Sigmoid colon (tissue), 7 donors: ENCODE data around the gene KIF4A. TPM values are rescaled to one million over a fixed set of nuclear protein-coding genes. Genes with fewer than 3 reads are reported as not detected.
"Not testable (repeated sequence)": the region's sequence is repeated elsewhere in the genome, so short reads cannot be mapped to it uniquely, and the experiment has no call there.

Source experiments
- DNase-seq: peaks from one replicate; pipeline ENCODE4 v3.0.0-alpha.2; 2019
- H3K27ac ChIP-seq, 4 donors: fragments of 200-600 bp; sonication (generic); one replicate each; pipeline ENCODE4 v1.5.1; 2016 to 2019; ENCODE audit warnings: mild to moderate bottlenecking in 1 of 4
- H3K27me3 ChIP-seq, 3 donors: fragments of 200-600 bp; sonication (generic); one replicate each; pipeline ENCODE4 v1.5.1; 2019; ENCODE audit warnings: mild to moderate bottlenecking in 1 of 3
- H3K36me3 ChIP-seq, 4 donors: fragments of 200-600 bp; sonication (generic); one replicate each; pipeline ENCODE4 v1.5.1; 2016 to 2019
- H3K4me1 ChIP-seq, 4 donors: fragments of 200-600 bp; sonication (generic); one replicate each; pipeline ENCODE4 v1.5.1; 2017 to 2019
- H3K4me3 ChIP-seq, 4 donors: fragments of 200-600 bp; sonication (generic); one replicate each; pipeline ENCODE4 v1.5.1; 2017 to 2019; ENCODE audit warnings: mild to moderate bottlenecking in 2 of 4, moderate library complexity in 1 of 4
- H3K9me3 ChIP-seq, 4 donors: fragments of 200-600 bp in 3 of 4; sonication (generic) in 3 of 4; one replicate each; pipeline versions ENCODE4 v1.5.1 to v1.6.1; 2013 to 2019
- CTCF ChIP-seq, 4 experiments: fragments of 450-650 bp in 3 of 4; fragments of 200-600 bp in 1 of 4; IDR thresholded peaks; one replicate each; pipeline ENCODE4 v1.5.1; 2016 to 2019; ENCODE audit warnings: antibody characterized with exemption in 4 of 4, mild to moderate bottlenecking in 3 of 4, moderate library complexity in 2 of 4
- EP300 ChIP-seq, 4 donors: sonication (generic); formaldehyde crosslinking; IDR thresholded peaks; one replicate each; pipeline ENCODE4 v1.6.1; 2017; ENCODE audit warnings: antibody characterized with exemption in 4 of 4
- POLR2A ChIP-seq, 2 donors: fragments of 450-650 bp; IDR thresholded peaks; one replicate each; pipeline ENCODE4 v1.6.1; 2016; ENCODE audit warnings: antibody characterized with exemption in 2 of 2, mild to moderate bottlenecking in 2 of 2, moderate library complexity in 2 of 2
- POLR2AphosphoS5 ChIP-seq, 4 donors: sonication (generic); formaldehyde crosslinking; IDR thresholded peaks; one replicate each; pipeline ENCODE4 v1.6.1; 2017; ENCODE audit warnings: antibody characterized with exemption in 4 of 4
- WGBS, 2 donors: extraction: QIAGEN DNeasy Blood & Tissue Kit; methylation state at CpG; one replicate each; pipeline ENCODE4 v1.1.7; 2013; 5-methylcytosine and 5-hydroxymethylcytosine counted together
- intact Hi-C: fragments of 100-400 bp; cut with DNase I; formaldehyde crosslinking; loops from one replicate; pipeline ENCODE4 v1.15.1; 2023
- polyA plus RNA-seq, 3 donors: library from polyadenylated mRNA; stranded (reverse); fragments of 200-250 nt; gene quantifications; one replicate each; pipeline ENCODE4 v1.2.3, GENCODE V29; 2013
- total RNA-seq, 4 donors: library from RNA; depleted of rRNA; stranded (reverse); fragments of >200 nt; gene quantifications; one replicate each; pipeline ENCODE4 v1.1.0, GENCODE V29; 2016
- donor health status: healthy with polysubstance abuse.
- donor health status: Bipolar disorder and iron deficiency.
- donor health status: healthy.

The KIF4A gene
- total and polyA plus RNA-seq, 7 donors, result 0.16 to 5.5 (median 0.55) TPM

GRCh38 chrX:70398899-70399298 is 109.0 kb downstream of the KIF4A start:
- H3K27ac ChIP-seq, result no peak overlapping the region
- no peaks in the 10 kb centered on the region for H3K4me1 ChIP-seq
- H3K9me3 ChIP-seq, result no peaks in the 10 kb centered on the region
- no peaks in the 10 kb centered on the region for H3K27me3 ChIP-seq
- 57 to 79% methylated on average over 4 of the region's 4 CpGs for WGBS, 2 donors
- TF ChIP-seq POLR2A (IDR thresholded peaks at IDR 0.05) (no peak), CTCF (IDR thresholded peaks at IDR 0.05) (no peak), POLR2AphosphoS5 (IDR thresholded peaks at IDR 0.05) (no peak), EP300 (IDR thresholded peaks at IDR 0.05) (no peak)
- DNase-seq, result no peak
- H3K4me3 ChIP-seq, result no peak overlapping the region
- intact Hi-C loops, result no loop called here
- H3K36me3 ChIP-seq, result no peaks in the 10 kb centered on the region

GRCh38 chrX:70400181-70400580 is 110.3 kb downstream of the KIF4A start:
- H3K4me3 ChIP-seq, H3K36me3 ChIP-seq, H3K27ac ChIP-seq, H3K9me3 ChIP-seq, DNase-seq, H3K4me1 ChIP-seq, H3K27me3 ChIP-seq, intact Hi-C loops: not testable (repeated sequence)
- WGBS, 2 donors, result 97 to 100% methylated on average over 1 of the region's 3 CpGs

DNA sequence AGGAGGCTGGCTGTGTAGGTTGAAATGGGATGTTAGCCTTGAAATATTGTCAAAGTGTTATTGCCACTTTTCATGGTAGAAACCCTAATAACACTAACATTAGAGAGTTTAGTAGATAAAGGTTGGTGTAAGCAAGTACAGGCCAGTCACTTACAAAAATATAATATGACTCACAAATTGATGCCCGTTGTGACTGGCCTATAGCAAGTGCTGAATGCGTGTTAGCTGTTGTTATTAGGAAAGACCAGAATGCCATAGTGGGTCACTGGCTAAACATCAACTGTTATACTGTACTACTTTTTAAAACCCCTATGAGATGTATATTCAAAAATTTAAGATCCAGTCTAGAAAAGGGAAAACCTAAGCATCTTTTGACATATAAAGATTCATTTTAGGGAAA is 112.8 kb downstream of the KIF4A start:
- no peaks in the 10 kb centered on the region for H3K27me3 ChIP-seq
- H3K9me3 ChIP-seq, result no peaks in the 10 kb centered on the region
- TF ChIP-seq EP300 (IDR thresholded peaks at IDR 0.05) (no peak), CTCF (IDR thresholded peaks at IDR 0.05) (no peak), POLR2AphosphoS5 (IDR thresholded peaks at IDR 0.05) (no peak), POLR2A (IDR thresholded peaks at IDR 0.05) (no peak)

GRCh38 chrX:70405003-70405402 is 115.1 kb downstream of the KIF4A start:
- H3K4me3 ChIP-seq, result no peak overlapping the region
- no peaks in the 10 kb centered on the region for H3K9me3 ChIP-seq
- no peaks in the 10 kb centered on the region for H3K4me1 ChIP-seq
- no peaks in the 10 kb centered on the region for H3K36me3 ChIP-seq
- 87 to 93% methylated on average over 1 of the region's 1 CpG for WGBS, 2 donors
- TF ChIP-seq EP300 (IDR thresholded peaks at IDR 0.05), result no peak
- TF ChIP-seq CTCF (IDR thresholded peaks at IDR 0.05), result no peak
- TF ChIP-seq POLR2A (IDR thresholded peaks at IDR 0.05), result no peak
- TF ChIP-seq POLR2AphosphoS5 (IDR thresholded peaks at IDR 0.05), result no peak
- intact Hi-C loops, result no loop called here
- H3K27me3 ChIP-seq, result no peaks in the 10 kb centered on the region
- DNase-seq, result no peak
- no peak overlapping the region for H3K27ac ChIP-seq

More for the DNA sequence above, 112.8 kb downstream of the KIF4A start:
- intact Hi-C loops, result no loop called here
- no peak overlapping the region for H3K4me3 ChIP-seq
- WGBS, 2 donors, result 97 to 98% methylated on average over 2 of the region's 2 CpGs
- H3K27ac ChIP-seq, result no peak overlapping the region
- H3K4me1 ChIP-seq, result no peaks in the 10 kb centered on the region
- no peaks in the 10 kb centered on the region for H3K36me3 ChIP-seq
- no peak for DNase-seq

DNA sequence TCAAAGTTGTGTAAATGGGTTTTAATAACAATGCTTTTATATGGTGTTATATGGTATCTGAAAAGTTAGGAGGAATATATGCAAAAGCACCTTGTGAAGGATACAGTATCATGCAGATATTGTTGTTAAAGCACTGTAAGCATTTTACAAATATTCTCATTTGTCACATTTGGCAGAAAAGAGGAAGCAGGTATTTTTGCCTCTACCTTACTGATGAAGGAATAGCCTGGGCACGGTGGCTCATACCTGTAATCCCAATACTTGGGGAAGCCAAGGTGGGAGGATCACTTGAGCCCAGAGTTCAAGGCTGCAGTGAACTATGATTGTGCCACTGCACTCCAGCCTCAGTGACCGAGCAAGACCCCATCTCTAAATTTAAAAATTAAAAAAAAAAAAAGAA is 121.0 kb downstream of the KIF4A start:
- H3K36me3 ChIP-seq, result no peaks in the 10 kb centered on the region
- no peaks in the 10 kb centered on the region for H3K9me3 ChIP-seq
- TF ChIP-seq POLR2AphosphoS5 (IDR thresholded peaks at IDR 0.05), result no peak
- TF ChIP-seq CTCF (IDR thresholded peaks at IDR 0.05), result no peak
- no peak for TF ChIP-seq EP300 (IDR thresholded peaks at IDR 0.05)
- no peak for DNase-seq
- no peak overlapping the region for H3K27ac ChIP-seq
- 84 to 100% methylated on average over 2 of the region's 2 CpGs for WGBS, 2 donors
- intact Hi-C loops, result no loop called here
- H3K27me3 ChIP-seq, result no peaks in the 10 kb centered on the region
- H3K4me3 ChIP-seq, result no peak overlapping the region
- no peaks in the 10 kb centered on the region for H3K4me1 ChIP-seq
